IPS DF 19.7 (cell line): Measurements from ENCODE around the gene HDAC9.

Source experiments
- DNase-seq: peaks from one replicate; pipeline ENCODE4 v3.0.0-alpha.2; 2013; ENCODE audit warnings: low read depth, low spot score

HDAC9 gene

DNA sequence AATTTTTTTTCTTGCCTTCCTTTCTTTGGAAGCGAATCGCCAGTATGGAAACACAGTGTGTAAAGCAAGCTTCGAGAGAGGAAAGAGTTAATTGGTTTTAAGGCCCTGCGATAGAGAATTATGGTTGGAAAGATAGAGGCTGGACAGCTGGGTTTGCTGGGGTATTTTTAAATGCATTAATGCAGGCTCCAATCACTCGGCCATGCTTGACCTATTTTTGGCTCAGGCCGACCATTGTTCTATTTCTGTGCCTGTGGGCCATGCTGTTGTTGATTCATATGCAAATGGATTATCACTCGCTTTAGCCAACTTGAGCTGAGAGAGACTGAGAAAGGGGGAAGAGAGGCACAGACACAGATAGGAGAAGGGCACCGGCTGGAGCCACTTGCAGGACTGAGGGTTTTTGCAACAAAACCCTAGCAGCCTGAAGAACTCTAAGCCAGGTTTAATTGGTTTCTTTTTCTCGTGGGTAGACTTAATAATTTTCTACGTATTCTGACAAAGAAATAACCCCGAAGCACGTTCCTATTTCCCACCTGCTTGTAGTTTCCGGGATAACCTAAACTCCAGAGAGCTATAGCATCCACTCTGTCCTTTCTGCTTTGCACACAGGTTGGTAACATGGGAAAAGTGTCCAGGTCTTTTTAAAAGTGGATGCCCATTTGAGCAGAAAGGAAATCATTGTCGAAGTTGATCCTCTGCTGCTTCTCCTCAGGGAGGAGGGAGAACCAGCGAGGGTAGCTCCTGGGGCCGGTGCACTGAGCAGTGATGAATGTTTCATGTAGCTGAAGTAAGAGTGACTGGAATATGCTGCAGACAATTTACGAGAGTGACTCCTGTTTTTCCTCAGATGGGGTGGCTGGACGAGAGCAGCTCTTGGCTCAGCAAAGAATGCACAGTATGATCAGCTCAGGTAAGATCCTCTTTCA is at the start of gene HDAC9:
Gene HDAC9, plus strand, starts transcription at position 338 of the 929 bp plus-strand sequence. Its CDS starts 554 bp downstream, at position 892.
- peak; percentile 57 for DNase-seq

GRCh38 chr7:18445916-18446520 is 49.5 kb upstream of the HDAC9 start:
- no peak for DNase-seq

GRCh38 chr7:18450019-18450418 is 45.5 kb upstream of the HDAC9 start:
- no peak for DNase-seq

DNA sequence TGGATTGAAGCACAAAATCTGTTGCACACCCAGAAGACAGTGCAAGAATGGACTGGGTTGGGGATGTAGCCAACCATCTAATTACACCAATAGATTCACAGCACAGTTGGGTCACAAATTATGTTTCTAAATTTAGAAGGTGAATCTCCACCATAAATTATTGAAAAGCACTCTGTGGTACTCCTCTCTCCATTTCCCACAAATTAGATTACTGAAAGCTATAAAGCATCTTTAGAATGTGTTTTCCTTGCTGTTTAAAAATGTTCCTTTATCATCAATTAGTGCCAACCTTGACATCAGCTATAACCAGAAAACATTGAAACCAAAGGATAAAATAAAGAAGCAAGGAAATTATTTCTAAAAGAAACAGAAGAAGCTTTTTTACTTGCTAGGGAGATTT is 39.9 kb upstream of the HDAC9 start:
- no peak for DNase-seq

GRCh38 chr7:18457832-18458231 is 37.7 kb upstream of the HDAC9 start:
- DNase-seq: no peak

DNA sequence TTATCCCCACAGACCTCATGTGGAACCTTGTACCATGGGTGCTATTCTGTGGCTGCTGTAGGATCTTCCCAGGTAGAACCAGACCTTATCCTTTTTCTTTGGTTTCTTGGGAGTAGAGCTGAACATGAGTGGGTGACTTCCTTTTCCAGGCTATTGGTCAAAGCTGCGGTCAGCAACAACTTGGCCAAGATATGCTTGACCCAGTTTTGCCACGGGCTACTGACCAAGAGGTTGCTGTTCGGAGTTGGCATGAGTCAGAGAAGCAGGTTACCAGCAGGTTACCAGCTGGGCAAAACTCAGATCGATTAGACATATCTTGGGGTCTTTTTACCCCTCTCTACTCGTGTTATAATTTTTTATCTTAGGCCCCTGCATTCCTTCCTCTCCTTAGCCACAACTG is 36.7 kb upstream of the HDAC9 start:
- no peak for DNase-seq

- DNase-seq: no peak
These were observed 35.9 kb upstream of the HDAC9 start for GRCh38 chr7:18459484-18460245.

- DNase-seq: no peak
These were observed 33.6 kb upstream of the HDAC9 start for GRCh38 chr7:18461785-18462467.

- DNase-seq: no peak
These were observed 30.7 kb upstream of the HDAC9 start for GRCh38 chr7:18464830-18465229.

GRCh38 chr7:18467011-18467410 is 28.5 kb upstream of the HDAC9 start:
- DNase-seq: no peak

DNA sequence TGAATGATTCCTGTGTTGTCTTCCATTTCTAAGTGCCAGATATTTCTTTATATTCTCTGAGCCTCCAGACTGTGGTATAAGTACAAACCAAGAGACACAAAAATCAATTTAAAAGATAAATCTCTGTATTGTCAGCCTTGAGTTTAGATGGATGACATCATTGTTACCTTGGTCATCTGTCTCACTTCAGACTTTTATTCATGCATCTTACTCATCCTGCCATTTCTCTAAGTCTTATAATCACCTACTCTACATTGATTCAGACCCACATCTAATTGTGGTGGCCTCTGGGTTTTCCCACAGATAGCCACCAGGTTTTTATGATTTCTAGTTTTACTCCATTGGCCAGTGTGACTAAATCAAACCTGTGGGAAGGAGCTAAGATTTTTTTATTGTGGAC is 26.8 kb upstream of the HDAC9 start:
- no peak for DNase-seq

- DNase-seq: no peak
These were observed 26.2 kb upstream of the HDAC9 start for GRCh38 chr7:18469316-18469715.

- DNase-seq: no peak
These were observed 23.9 kb upstream of the HDAC9 start for GRCh38 chr7:18471476-18472160.

- no peak for DNase-seq
These were observed 23.4 kb upstream of the HDAC9 start for GRCh38 chr7:18472161-18472483.

- no peak for DNase-seq
These were observed 22.4 kb upstream of the HDAC9 start for GRCh38 chr7:18473119-18473518.

DNA sequence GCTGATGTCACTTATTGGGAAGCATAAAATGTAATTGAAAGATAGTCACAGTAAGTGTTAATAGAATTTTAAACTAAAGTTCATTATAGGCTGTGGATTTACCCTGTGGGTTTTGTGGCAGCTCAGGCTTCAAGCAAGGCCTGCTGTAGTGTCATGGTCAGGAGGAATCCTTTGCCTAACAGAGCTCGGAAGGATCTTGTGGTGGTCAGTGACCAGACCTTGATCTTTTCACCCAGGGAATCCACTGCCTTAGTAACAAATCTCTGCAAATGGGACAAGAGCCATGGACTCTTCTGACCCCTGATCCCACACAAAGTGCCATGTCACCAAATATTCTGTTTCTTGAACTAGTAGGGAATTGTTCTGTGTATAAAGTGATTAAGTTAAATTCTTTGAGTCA is 20.6 kb upstream of the HDAC9 start:
- DNase-seq: no peak

GRCh38 chr7:18475488-18475887 is 20.1 kb upstream of the HDAC9 start:
- no peak for DNase-seq

- DNase-seq: no peak
These were observed 13.8 kb upstream of the HDAC9 start for GRCh38 chr7:18481776-18482175.

- DNase-seq: no peak
These were observed 7.5 kb upstream of the HDAC9 start for GRCh38 chr7:18488049-18488448.

GRCh38 chr7:18489624-18490023 is 5.9 kb upstream of the HDAC9 start:
- DNase-seq: no peak

- DNase-seq: no peak
These were observed 3.7 kb upstream of the HDAC9 start for GRCh38 chr7:18491871-18492270.
